ENCODE data around the gene ERMN. TPM values are rescaled to one million over a fixed set of nuclear protein-coding genes. Genes with fewer than 3 reads are reported as not detected.
"Not testable (repeated sequence)": the region's sequence is repeated elsewhere in the genome, so short reads cannot be mapped to it uniquely, and the experiment has no call there.

The ERMN gene
- total RNA-seq, 2 donors from 2014 or later = 1.6 to 2.7 TPM

DNA sequence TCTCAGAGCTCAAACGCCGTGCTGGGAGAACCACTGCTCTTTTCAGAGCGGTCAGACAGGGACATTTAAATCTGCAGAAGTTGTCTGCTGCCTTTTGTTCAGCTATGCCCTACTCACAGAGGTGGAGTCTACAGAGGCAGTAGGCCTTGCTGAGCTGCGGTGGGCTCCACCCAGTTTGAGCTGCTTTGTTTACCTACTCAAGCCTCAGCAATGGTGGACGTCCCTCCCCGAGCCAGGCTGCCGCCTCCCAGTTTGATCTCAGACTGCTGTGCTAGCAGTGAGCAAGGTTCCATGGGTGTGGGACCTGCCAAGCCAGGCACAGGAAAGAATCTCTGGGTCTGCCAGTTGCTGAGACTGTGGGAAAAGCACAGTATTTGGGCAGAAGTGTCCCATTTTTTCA, 46.3 kb downstream of the ERMN start:
- DNase-seq (ENCODE audit: low spot score in 2 of 2) = not testable (repeated sequence)

DNA sequence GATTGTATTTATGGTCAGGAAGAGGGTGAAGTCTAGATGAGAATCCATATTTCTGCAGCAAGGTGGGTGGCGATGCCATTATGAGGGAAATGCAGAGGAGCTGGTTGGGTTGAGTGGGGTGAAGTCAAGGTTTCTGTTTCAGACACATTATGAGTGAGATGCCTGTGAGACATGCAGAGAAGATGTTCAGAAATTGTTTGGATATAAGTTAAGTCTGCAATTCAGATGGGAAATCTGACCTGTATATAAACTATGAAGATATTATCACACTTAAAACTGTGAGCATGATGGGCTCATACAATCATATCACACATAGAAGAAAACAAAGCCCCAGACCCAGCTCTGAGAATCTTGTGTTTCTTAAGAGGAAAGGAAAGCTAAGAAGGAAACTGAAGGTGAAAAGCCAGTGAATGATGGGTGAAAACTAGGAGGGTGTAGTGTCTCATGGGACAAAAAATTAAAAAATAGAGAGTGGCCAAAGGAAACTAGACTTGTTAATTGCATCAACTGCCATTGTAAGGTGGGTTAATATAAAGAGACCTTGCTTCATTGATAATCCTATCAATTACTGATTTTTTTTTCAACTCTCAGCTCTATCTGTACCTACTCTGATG, 53.9 kb downstream of the ERMN start:
- no peak overlapping the region for H3K27ac Mint-ChIP-seq
- peaks cover 0 to 2% of the 10 kb centered on the region in 2 donors for H3K36me3 Mint-ChIP-seq
- H3K9me3 Mint-ChIP-seq = peaks cover 0 to 3% of the 10 kb centered on the region in 2 donors
- ATAC-seq (peak in 1 of 2 donors; percentile 79), DNase-seq (ENCODE audit: low spot score in 2 of 2) (no peak)

More for the DNA sequence above, 46.3 kb downstream of the ERMN start:
- H3K27ac Mint-ChIP-seq, ATAC-seq: not testable (repeated sequence)
- Mint-ChIP-seq H3K36me3 (peaks cover 0 to 11% of the 10 kb centered on the region in 2 donors), H3K9me3 (peaks cover 0 to 11% of the 10 kb centered on the region in 2 donors)

DNA sequence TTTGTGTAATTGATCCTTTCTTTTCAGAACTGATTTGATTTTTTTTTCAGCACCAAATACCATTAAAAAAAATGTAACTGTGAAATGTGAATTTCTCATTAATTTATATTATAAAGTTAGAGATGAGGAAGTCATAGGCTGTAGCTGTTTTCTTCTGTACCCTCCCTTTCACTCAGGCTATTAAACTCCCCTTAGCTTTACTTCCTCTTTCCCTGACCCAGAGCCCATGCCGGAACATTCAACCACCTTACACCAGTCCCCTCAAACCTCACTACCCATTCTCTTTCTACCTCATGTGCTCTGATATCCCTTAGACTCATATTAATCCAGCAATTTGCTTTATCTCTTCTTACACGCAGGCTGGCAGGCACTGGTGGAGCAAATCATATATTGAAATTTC, 55.7 kb downstream of the ERMN start:
- H3K9me3 Mint-ChIP-seq = no peaks in the 10 kb centered on the region
- ATAC-seq = no peak

GRCh38 chr2:157269060-157269459, 56.6 kb downstream of the ERMN start:
- no peak overlapping the region for H3K27ac Mint-ChIP-seq
- ATAC-seq (no peak), DNase-seq (ENCODE audit: low spot score in 2 of 2) (no peak)
- H3K9me3 Mint-ChIP-seq = no peaks in the 10 kb centered on the region
- H3K36me3 Mint-ChIP-seq = no peaks in the 10 kb centered on the region

More for the DNA sequence above, 55.7 kb downstream of the ERMN start:
- Mint-ChIP-seq H3K27ac (no peak overlapping the region), H3K36me3 (no peaks in the 10 kb centered on the region)
- no peak for DNase-seq (ENCODE audit: low spot score in 2 of 2)

Other genes with a start within 250 kb of the ERMN start
- under 1 TPM in 1 of 2 donors, not detected in 1; 0.10 TPM for gene GALNT5, start 68.1 kb downstream of the ERMN start, total RNA-seq
- 100 to 1,000 TPM; 417 to 596 TPM for gene CYTIP, start 118.3 kb upstream of the ERMN start, total RNA-seq

Data from activated naive CD4-positive, alpha-beta T cell treated with anti-CD3 and anti-CD28 coated beads, Interleukin-2, amount 50 U/mL, for 72 hours (primary cell).